IMR-90 (cell line): ENCODE measurements around the gene ORMDL2. TPM values are rescaled to one million over a fixed set of nuclear protein-coding genes. Genes with fewer than 3 reads are reported as not detected.

ENCODE experiments used
- ATAC-seq: fragments of 200-7000 bp; cut with Tn5 transposase; 2 replicates; pipeline ENCODE4 v1.9.1; 2020; ENCODE audit warnings: low read depth, mild to moderate bottlenecking, moderate library complexity
- BruUV-seq: library from RNA; stranded (reverse); fragments of 400-500 nt; replicated peaks from 2 replicates; lab custom pipeline; 2021; lab: Mats Ljungman, UMichigan
- CTCF ChIA-PET: fragments of 300-600 bp; formaldehyde crosslinking; extraction: SDS; loops from one replicate; lab custom pipeline; 2021; ENCODE audit warnings: antibody characterized with exemption; lab: Yijun Ruan, JAX
- POLR2A ChIA-PET: fragments of 300-600 bp; sonication (Branson Sonifier 250); formaldehyde crosslinking; loops from one replicate; lab custom pipeline; 2022; ENCODE audit warnings: antibody characterized with exemption; ENCODE audit not compliant: unreplicated experiment; lab: Charles Lee
- DNase-seq: peaks from one replicate; pipeline ENCODE4 v3.0.0; 2013
- H2AFZ ChIP-seq: replicated peaks from 2 replicates; pipeline ENCODE3; 2013; ENCODE audit warnings: low read length, mild to moderate bottlenecking; ENCODE audit not compliant: poor library complexity
- H2AK5ac ChIP-seq: 2 replicates; pipeline ENCODE4 v1.6.1; 2013; ENCODE audit warnings: low read depth, low read length, inconsistent platforms
- H2AK9ac ChIP-seq: replicated peaks from 2 replicates; pipeline ENCODE3; 2013; ENCODE audit warnings: mild to moderate bottlenecking, low read depth, low read length, moderate library complexity; ENCODE audit not compliant: poor library complexity
- H2BK120ac ChIP-seq: 2 replicates; pipeline ENCODE4 v1.6.1; 2013; ENCODE audit warnings: low read depth, low read length, inconsistent platforms
- H2BK15ac ChIP-seq: 3 replicates; pipeline ENCODE4 v1.6.1; 2013; ENCODE audit warnings: low read depth, low read length, inconsistent platforms
- H2BK20ac ChIP-seq: 2 replicates; pipeline ENCODE4 v1.6.1; 2013; ENCODE audit warnings: low read depth, mild to moderate bottlenecking, inconsistent platforms, low read length, moderate library complexity
- H2BK5ac ChIP-seq: 2 replicates; pipeline ENCODE4 v1.6.1; 2013; ENCODE audit warnings: mild to moderate bottlenecking, low read depth, low read length, inconsistent platforms; ENCODE audit not compliant: poor library complexity, severe bottlenecking
- H3K14ac ChIP-seq: replicated peaks from 2 replicates; pipeline ENCODE4 v1.6.1; 2013; ENCODE audit warnings: low read depth, low read length, inconsistent platforms
- H3K18ac ChIP-seq: 2 replicates; pipeline ENCODE4 v1.6.1; 2013; ENCODE audit warnings: low read depth, low read length, control low read depth
- H3K23ac ChIP-seq: 2 replicates; pipeline ENCODE4 v1.6.1; 2013; ENCODE audit warnings: low read depth, low read length, inconsistent platforms
- H3K27ac ChIP-seq: 2 replicates; pipeline ENCODE4 v1.5.1; 2013; ENCODE audit warnings: mild to moderate bottlenecking, control low read depth, low read length; ENCODE audit not compliant: insufficient read depth
- H3K27me3 ChIP-seq: 2 replicates; pipeline ENCODE4 v1.6.1; 2013; ENCODE audit warnings: low read length; ENCODE audit not compliant: control insufficient read depth, insufficient read depth
- H3K36me3 ChIP-seq: 2 replicates; pipeline ENCODE4 v1.6.1; 2013; ENCODE audit warnings: low read length, mixed read lengths; ENCODE audit not compliant: control insufficient read depth, insufficient read depth
- H3K4ac ChIP-seq: 2 replicates; pipeline ENCODE4 v1.6.1; 2013; ENCODE audit warnings: low read depth, low read length, inconsistent platforms
- H3K4me1 ChIP-seq: 2 replicates; pipeline ENCODE4 v1.6.1; 2013; ENCODE audit warnings: low read length, mixed read lengths; ENCODE audit not compliant: control insufficient read depth, insufficient read depth
- H3K4me2 ChIP-seq: 2 replicates; pipeline ENCODE4 v1.6.1; 2013; ENCODE audit warnings: low read depth, mild to moderate bottlenecking, control low read depth, low read length, moderate library complexity
- H3K4me3 ChIP-seq: 2 replicates; pipeline ENCODE4 v1.5.1; 2013; ENCODE audit warnings: low read depth, mild to moderate bottlenecking, control low read depth, low read length, moderate library complexity; ENCODE audit not compliant: insufficient read depth
- H3K56ac ChIP-seq: 2 replicates; pipeline ENCODE4 v1.6.1; 2013; ENCODE audit warnings: low read length, inconsistent platforms; ENCODE audit not compliant: insufficient read depth; ENCODE audit errors: extremely low read depth
- H3K79me1 ChIP-seq, 2 experiments: 2 replicates each; pipeline ENCODE4 v1.6.1; 2013; ENCODE audit warnings: low read length in 2 of 2, inconsistent platforms in 1 of 2, low read depth in 1 of 2
- H3K9ac ChIP-seq: 2 replicates; pipeline ENCODE4 v1.6.1; 2013; ENCODE audit warnings: low read depth, low read length, control low read depth
- H3K9me1 ChIP-seq: 2 replicates; pipeline ENCODE4 v1.6.1; 2013; ENCODE audit warnings: low read length, inconsistent platforms; ENCODE audit not compliant: insufficient read depth
- H3K9me3 ChIP-seq: 2 replicates; pipeline ENCODE4 v1.6.1; 2013; ENCODE audit warnings: low read length; ENCODE audit not compliant: control insufficient read depth, insufficient read depth
- H4K20me1 ChIP-seq: 2 replicates; pipeline ENCODE4 v1.6.1; 2013; ENCODE audit warnings: low read length, inconsistent platforms; ENCODE audit not compliant: insufficient read depth
- H4K5ac ChIP-seq: 2 replicates; pipeline ENCODE4 v1.6.1; 2013; ENCODE audit warnings: mild to moderate bottlenecking, low read depth, low read length, control low read depth
- H4K8ac ChIP-seq, 2 experiments: 2 replicates each; pipeline ENCODE4 v1.6.1; 2013; ENCODE audit warnings: low read depth in 2 of 2, low read length in 2 of 2, control low read depth in 1 of 2, inconsistent platforms in 1 of 2
- H4K91ac ChIP-seq: 2 replicates; pipeline ENCODE4 v1.6.1; 2013; ENCODE audit warnings: low read depth, low read length, inconsistent platforms; ENCODE audit not compliant: insufficient read depth
- BHLHE40 ChIP-seq: fragments of 150-350 bp; IDR thresholded peaks from 2 replicates; pipeline ENCODE4 v1.6.1; 2016; ENCODE audit warnings: mild to moderate bottlenecking, low read depth, low read length
- CEBPB ChIP-seq: IDR thresholded peaks from 2 replicates; pipeline ENCODE4 v1.6.1; 2012; ENCODE audit warnings: low read depth, low read length, improper control_type of control experiment
- CHD1 ChIP-seq: IDR thresholded peaks from 2 replicates; pipeline ENCODE4 v1.6.1; 2012; ENCODE audit warnings: low read depth, low read length, improper control_type of control experiment
- FOS ChIP-seq: fragments of 150-350 bp; IDR thresholded peaks from 2 replicates; pipeline ENCODE4 v1.6.1; 2016; ENCODE audit warnings: low read depth, low read length
- NFE2L2 ChIP-seq: fragments of 150-350 bp; IDR thresholded peaks from 2 replicates; pipeline ENCODE4 v1.6.1; 2016; ENCODE audit warnings: low read depth, mild to moderate bottlenecking, low read length
- POLR2A ChIP-seq: IDR thresholded peaks from 2 replicates; pipeline ENCODE4 v1.6.1; 2012; ENCODE audit warnings: mild to moderate bottlenecking, low read depth, low read length
- RAD21 ChIP-seq: IDR thresholded peaks from 2 replicates; pipeline ENCODE4 v1.6.1; 2012; ENCODE audit warnings: low read length, improper control_type of control experiment
- RCOR1 ChIP-seq: IDR thresholded peaks from 2 replicates; pipeline ENCODE4 v1.6.1; 2012; ENCODE audit warnings: mild to moderate bottlenecking, low read length, improper control_type of control experiment; ENCODE audit not compliant: insufficient replicate concordance
- RFX5 ChIP-seq: IDR thresholded peaks from 2 replicates; pipeline ENCODE4 v1.8.0; 2012; ENCODE audit warnings: low read depth, mild to moderate bottlenecking, low read length, moderate library complexity
- SMC3 ChIP-seq: fragments of 150-350 bp; IDR thresholded peaks from 2 replicates; pipeline ENCODE4 v1.6.1; 2016; ENCODE audit warnings: low read depth, mild to moderate bottlenecking, antibody characterized with exemption, low read length, moderate library complexity
- WGBS, 2 experiments: methylation state at CpG; one replicate each; pipeline versions ENCODE4 v1.1.5 to v1.1.7; 2013; ENCODE audit warnings: missing lambda C conversion rate in 2 of 2; ENCODE audit not compliant: insufficient read length in 1 of 2; ENCODE audit errors: extremely low coverage in 2 of 2; 5-methylcytosine and 5-hydroxymethylcytosine counted together
- dilution Hi-C: fragments of 300-500 bp; cut with HindIII; formaldehyde crosslinking; loops from one replicate; pipeline ENCODE4 v1.14.3; 2018; ENCODE audit warnings: low sequenced_read_pairs; ENCODE audit not compliant: unreplicated experiment
- in situ Hi-C: fragments of 300-500 bp; cut with MboI; formaldehyde crosslinking; loops from 3 replicates; pipeline ENCODE4 v1.14.3; 2019; ENCODE audit warnings: low sequenced_read_pairs, inconsistent platforms, mixed read lengths
- intact Hi-C: fragments of 100-400 bp; cut with micrococcal nuclease; formaldehyde crosslinking; loops from 2 replicates; pipeline ENCODE4 v1.10.0; 2022
- polyA plus RNA-seq, 3 experiments: library from polyadenylated mRNA; depleted of rRNA; stranded (reverse); fragments of >200 nt; gene quantifications; 2 replicates each; pipeline ENCODE4 v1.2.3, GENCODE V29; 2012; ENCODE audit warnings: low replicate concordance in 1 of 3
- total RNA-seq: library from RNA; depleted of rRNA; stranded (reverse); fragments of >200 nt; gene quantifications from 2 replicates; pipeline ENCODE4 v1.2.3, GENCODE V29; 2012
- TF ChIP-seq, protein P1 (sequence below): conservative IDR thresholded peaks from 2 replicates; pipeline ENCODE4 v1.5.1; 2012; ENCODE audit warnings: mild to moderate bottlenecking, low read depth, low read length, improper control_type of control experiment

The ORMDL2 gene
- total and polyA plus RNA-seq, 2 of the 4 experiments (the other 2 are of a cell fraction), result 20.4 to 39.7 TPM

DNA sequence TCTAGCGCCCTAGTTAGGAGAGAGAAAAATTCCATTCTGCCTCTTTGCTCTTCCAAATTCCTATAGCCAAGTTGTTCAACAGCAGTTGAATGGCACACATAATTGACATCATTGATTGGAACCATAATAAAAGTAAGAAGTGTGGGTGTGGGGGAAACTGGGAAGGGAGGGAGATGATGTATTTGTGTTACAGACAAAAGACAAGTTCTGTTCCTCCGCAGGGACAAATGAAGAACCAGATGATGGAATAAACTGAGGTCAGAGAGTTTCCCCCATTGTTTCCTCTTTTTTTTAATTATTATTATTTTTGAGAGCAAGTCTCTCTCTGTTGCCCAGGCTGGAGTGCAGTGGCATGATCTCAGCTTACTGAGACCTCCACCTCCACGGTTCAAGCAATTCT lies 40.0 kb upstream of the ORMDL2 start:
- Histone ChIP-seq H3K4me3 (no peak overlapping the region), H4K5ac (no peak overlapping the region), H3K4me2 (no peak overlapping the region), H3K9me3 (no peaks in the 10 kb centered on the region), H3K36me3 (peaks cover 32% of the 10 kb centered on the region), H2BK20ac (no peak overlapping the region), H3K18ac (no peak overlapping the region), H3K79me1 (peaks cover 18 to 53% of the 10 kb centered on the region in 2 experiments), H3K9me1 (no peaks in the 10 kb centered on the region; the same call in 1 of the 2 replicates), H3K27ac (no peak overlapping the region), H3K4ac (no peak overlapping the region), H2BK15ac (no peak overlapping the region), H4K20me1 (no peaks in the 10 kb centered on the region; the same call in 1 of the 2 replicates), H4K8ac (no peak overlapping the region), H3K23ac (no peak overlapping the region), H2BK5ac (no peak overlapping the region), H2AFZ (no peak overlapping the region), H3K9ac (no peak overlapping the region), H3K4me1 (peaks cover 4% of the 10 kb centered on the region; the same call in 1 of the 2 replicates), H4K91ac (no peak overlapping the region), H2AK9ac (no peak overlapping the region), H3K27me3 (no peaks in the 10 kb centered on the region), H3K14ac (no peak overlapping the region), H2AK5ac (no peak overlapping the region), H2BK120ac (no peak overlapping the region), H3K56ac (no peak overlapping the region)
- CTCF ChIA-PET, result no interaction called here
- WGBS, 2 experiments, result no CpG with 5 or more reads among the region's 3 CpGs
- BruUV-seq, result no TSS peak
- POLR2A ChIA-PET, result no interaction called here
- dilution Hi-C loops, result no loop called here
- ATAC-seq (no peak), DNase-seq (no peak)
- intact Hi-C loops, result no loop called here
- in situ Hi-C loops, result no loop called here
- no peak for TF ChIP-seq FOS
- no peak for TF ChIP-seq RFX5
- no peak for TF ChIP-seq NFE2L2
- TF ChIP-seq, protein P1, sequence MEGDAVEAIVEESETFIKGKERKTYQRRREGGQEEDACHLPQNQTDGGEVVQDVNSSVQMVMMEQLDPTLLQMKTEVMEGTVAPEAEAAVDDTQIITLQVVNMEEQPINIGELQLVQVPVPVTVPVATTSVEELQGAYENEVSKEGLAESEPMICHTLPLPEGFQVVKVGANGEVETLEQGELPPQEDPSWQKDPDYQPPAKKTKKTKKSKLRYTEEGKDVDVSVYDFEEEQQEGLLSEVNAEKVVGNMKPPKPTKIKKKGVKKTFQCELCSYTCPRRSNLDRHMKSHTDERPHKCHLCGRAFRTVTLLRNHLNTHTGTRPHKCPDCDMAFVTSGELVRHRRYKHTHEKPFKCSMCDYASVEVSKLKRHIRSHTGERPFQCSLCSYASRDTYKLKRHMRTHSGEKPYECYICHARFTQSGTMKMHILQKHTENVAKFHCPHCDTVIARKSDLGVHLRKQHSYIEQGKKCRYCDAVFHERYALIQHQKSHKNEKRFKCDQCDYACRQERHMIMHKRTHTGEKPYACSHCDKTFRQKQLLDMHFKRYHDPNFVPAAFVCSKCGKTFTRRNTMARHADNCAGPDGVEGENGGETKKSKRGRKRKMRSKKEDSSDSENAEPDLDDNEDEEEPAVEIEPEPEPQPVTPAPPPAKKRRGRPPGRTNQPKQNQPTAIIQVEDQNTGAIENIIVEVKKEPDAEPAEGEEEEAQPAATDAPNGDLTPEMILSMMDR, result no peak
- TF ChIP-seq POLR2A, result no peak
- TF ChIP-seq RCOR1, result no peak
- TF ChIP-seq SMC3, result no peak
- TF ChIP-seq BHLHE40, result no peak
- TF ChIP-seq CEBPB, result no peak
- TF ChIP-seq RAD21, result no peak
- TF ChIP-seq CHD1, result no peak
